Osteocyte (in vitro differentiated cells): ENCODE measurements around the gene ZSCAN10. TPM values are rescaled to one million over a fixed set of nuclear protein-coding genes. Genes with fewer than 3 reads are reported as not detected.
"Not testable (repeated sequence)": the region's sequence is repeated elsewhere in the genome, so short reads cannot be mapped to it uniquely, and the experiment has no call there.

Source experiments
- DNase-seq: peaks from one replicate; pipeline ENCODE4 v3.0.0; 2021; ENCODE audit warnings: mixed read lengths; ENCODE audit not compliant: unreplicated experiment; ENCODE audit errors: extremely low spot score
- H3K27ac Mint-ChIP-seq: one replicate; pipeline ENCODE4 v1.8.0; 2021; ENCODE audit warnings: mild to moderate bottlenecking, mixed read lengths; ENCODE audit not compliant: unreplicated experiment
- H3K27me3 Mint-ChIP-seq: one replicate; pipeline ENCODE4 v1.8.0; 2021; ENCODE audit warnings: mixed read lengths; ENCODE audit not compliant: unreplicated experiment
- H3K36me3 Mint-ChIP-seq: one replicate; pipeline ENCODE4 v1.8.0; 2021; ENCODE audit warnings: mixed read lengths; ENCODE audit not compliant: unreplicated experiment
- H3K4me1 Mint-ChIP-seq: one replicate; pipeline ENCODE4 v1.8.0; 2021; ENCODE audit warnings: mixed read lengths; ENCODE audit not compliant: unreplicated experiment
- H3K4me3 Mint-ChIP-seq: one replicate; pipeline ENCODE4 v1.8.0; 2021; ENCODE audit warnings: mild to moderate bottlenecking, moderate library complexity, mixed read lengths; ENCODE audit not compliant: unreplicated experiment
- H3K9me3 Mint-ChIP-seq: one replicate; pipeline ENCODE4 v1.8.0; 2021; ENCODE audit warnings: mixed read lengths; ENCODE audit not compliant: unreplicated experiment
- total RNA-seq: library from RNA; stranded (reverse); gene quantifications from 2 replicates; pipeline ENCODE4 v1.2.1, GENCODE V29; 2021
- TF ChIP-seq, protein P1 (sequence below): fragments of 200-600 bp; sonication (generic); IDR thresholded peaks from 2 replicates; pipeline ENCODE4 v1.5.0; 2021; ENCODE audit warnings: antibody characterized with exemption, mild to moderate bottlenecking, moderate library complexity

Gene ZSCAN10
- total RNA-seq, 1 donor from 2014 or later = not detected

DNA sequence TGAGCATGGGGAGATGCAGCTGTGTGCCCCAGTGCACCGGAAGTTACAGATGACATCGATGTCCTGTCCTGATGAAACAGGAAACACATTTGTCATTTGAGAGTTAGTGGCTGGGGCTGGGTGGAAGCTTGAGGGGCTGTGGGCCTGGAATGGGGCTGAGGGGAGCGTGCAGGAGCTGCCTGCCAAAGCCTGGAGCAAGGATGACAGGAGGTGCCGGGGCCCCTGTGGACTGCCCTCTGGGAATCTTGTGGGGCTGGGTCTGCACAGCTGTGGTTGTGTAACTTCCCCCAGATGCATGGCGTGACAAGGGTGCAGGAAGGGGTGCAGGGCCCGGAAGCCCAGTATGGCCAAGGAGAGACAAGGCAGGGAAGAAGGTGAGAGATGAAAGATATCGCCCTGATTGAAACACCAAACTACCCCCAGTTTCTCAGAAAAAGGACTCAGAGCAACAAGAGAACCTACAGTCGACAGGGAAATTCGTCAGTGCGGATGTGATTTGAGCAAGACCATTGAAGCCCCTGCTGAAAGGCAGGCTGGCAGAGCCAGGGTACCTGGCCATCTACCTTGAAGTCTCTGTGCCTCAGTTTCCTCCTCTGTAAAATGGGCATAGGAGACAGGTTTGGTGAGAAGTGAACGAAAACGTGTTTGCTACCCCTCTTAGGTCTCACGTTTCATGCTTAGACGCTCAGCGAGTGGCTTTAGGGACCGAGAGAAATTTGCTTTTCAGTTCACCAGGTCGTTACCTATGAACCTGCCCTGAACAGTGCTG, 43.9 kb downstream of the ZSCAN10 start:
- Mint-ChIP-seq H3K27me3 (peaks cover 6% of the 10 kb centered on the region), H3K36me3 (peaks cover 6% of the 10 kb centered on the region)

DNA sequence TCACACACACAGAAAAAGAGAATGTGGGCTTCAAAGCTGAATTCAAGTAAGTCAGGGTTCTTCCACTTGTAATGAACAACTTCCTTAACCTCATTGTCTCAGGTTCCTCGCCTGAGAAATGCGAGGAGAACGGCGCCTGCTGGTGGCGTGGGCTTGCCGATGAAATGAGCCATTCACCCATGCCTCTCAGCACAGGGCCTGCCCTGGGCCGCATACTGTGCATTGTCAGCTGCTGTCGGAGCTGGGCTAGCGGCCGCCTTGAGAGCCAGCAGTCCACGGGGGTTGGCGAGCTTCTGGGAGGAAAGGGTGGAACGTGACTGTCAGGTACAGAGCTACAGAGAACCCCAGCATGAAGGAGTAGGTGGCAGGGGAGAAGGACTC, 45.8 kb downstream of the ZSCAN10 start:
- not testable (repeated sequence) for H3K27me3 Mint-ChIP-seq, H3K4me3 Mint-ChIP-seq, H3K36me3 Mint-ChIP-seq, H3K9me3 Mint-ChIP-seq, H3K4me1 Mint-ChIP-seq, DNase-seq, H3K27ac Mint-ChIP-seq

More for the DNA sequence above, 43.9 kb downstream of the ZSCAN10 start:
- Mint-ChIP-seq H3K9me3 (no peaks in the 10 kb centered on the region), H3K4me1 (peaks cover 13% of the 10 kb centered on the region), H3K4me3 (no peak overlapping the region), H3K27ac (no peak overlapping the region)
- DNase-seq = no peak
- TF ChIP-seq, protein P1, sequence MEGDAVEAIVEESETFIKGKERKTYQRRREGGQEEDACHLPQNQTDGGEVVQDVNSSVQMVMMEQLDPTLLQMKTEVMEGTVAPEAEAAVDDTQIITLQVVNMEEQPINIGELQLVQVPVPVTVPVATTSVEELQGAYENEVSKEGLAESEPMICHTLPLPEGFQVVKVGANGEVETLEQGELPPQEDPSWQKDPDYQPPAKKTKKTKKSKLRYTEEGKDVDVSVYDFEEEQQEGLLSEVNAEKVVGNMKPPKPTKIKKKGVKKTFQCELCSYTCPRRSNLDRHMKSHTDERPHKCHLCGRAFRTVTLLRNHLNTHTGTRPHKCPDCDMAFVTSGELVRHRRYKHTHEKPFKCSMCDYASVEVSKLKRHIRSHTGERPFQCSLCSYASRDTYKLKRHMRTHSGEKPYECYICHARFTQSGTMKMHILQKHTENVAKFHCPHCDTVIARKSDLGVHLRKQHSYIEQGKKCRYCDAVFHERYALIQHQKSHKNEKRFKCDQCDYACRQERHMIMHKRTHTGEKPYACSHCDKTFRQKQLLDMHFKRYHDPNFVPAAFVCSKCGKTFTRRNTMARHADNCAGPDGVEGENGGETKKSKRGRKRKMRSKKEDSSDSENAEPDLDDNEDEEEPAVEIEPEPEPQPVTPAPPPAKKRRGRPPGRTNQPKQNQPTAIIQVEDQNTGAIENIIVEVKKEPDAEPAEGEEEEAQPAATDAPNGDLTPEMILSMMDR = no peak

DNA sequence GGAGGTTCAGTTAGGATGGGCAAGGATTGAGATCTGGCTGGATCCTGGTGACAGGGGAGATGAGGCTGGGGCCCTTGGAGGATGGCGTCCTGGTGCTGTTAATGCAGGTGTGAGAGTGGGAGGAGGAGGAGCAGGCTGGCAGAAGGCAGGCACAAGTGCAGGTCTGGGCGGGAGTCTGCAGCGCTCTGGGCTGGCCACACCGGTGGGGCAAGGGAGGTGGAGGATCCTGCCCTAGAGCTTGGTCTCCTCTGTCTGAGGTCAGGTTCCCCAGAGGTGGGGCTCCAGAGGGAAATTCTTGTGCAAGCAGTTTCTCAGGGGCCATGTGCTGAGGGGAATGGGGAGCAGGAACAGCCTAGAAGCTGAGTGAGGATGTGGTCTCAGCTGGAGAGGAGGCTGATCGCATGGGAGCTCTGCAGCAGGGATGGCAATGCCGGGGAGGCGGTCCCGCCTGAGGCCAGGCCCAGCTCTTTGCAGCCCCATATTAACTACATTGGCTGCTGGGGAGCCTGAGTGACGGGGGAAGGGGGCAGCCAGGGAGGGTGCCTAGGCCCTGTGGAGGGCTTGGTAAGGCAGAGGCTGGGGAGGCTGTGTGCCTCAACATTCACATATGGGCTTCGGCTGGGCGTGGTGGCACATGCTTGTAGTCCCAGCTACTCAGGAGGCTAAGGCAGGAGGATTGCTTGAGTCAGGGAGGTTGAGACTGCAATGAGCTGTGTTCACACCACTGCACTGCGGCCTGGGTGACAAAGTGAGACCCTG, 46.3 kb downstream of the ZSCAN10 start:
- not testable (repeated sequence) for H3K4me3 Mint-ChIP-seq, H3K4me1 Mint-ChIP-seq, H3K27ac Mint-ChIP-seq, H3K9me3 Mint-ChIP-seq, H3K36me3 Mint-ChIP-seq, DNase-seq
- H3K27me3 Mint-ChIP-seq = peaks cover 15% of the 10 kb centered on the region

DNA sequence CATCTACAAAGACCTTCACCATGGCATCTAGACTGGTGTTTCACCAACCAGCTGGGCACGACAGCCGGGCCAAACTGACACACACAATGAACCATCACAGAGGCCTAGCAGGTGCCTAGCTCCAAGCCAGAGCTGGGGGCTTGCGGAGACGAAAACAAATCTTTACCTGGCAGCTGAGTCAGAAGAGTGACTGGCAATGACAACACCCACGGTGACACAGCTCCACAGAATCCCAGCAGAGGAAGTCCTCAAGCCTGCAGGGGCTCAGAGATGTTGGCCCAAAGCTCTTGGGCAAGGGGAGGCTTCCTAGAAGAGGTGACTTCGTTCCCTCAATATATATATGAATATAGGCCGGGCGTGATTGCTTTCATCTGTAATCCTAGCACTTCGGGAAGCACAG, 47.6 kb downstream of the ZSCAN10 start:
- Mint-ChIP-seq H3K4me3 (no peak overlapping the region), H3K4me1 (peaks cover 2% of the 10 kb centered on the region), H3K27ac (no peak overlapping the region), H3K9me3 (no peaks in the 10 kb centered on the region), H3K27me3 (peaks cover 18% of the 10 kb centered on the region), H3K36me3 (peaks cover 6% of the 10 kb centered on the region)
- TF ChIP-seq, protein P1 = no peak
- DNase-seq = no peak

DNA sequence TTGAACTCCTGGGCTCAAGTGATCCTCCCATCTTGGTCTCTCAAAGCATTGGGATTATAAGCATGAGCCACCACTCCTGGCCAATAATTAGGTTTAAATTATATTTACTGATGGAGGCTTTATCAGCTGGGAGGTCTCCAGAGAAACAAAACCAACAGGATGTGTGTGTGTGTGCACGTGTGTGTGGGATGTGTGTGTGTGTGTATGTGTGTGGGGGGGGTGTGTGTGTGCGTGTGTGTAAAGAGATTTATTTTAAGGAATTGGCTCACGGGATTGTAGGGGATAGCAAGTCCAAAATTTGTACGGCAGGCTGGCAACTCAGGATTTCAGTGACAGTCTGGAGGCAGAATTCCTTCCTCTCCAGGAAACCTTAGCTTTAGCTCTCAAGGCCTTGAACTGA, 48.1 kb downstream of the ZSCAN10 start:
- peaks cover 18% of the 10 kb centered on the region for H3K27me3 Mint-ChIP-seq
- TF ChIP-seq, protein P1 = no peak
- no peak overlapping the region for H3K4me3 Mint-ChIP-seq
- H3K9me3 Mint-ChIP-seq = no peaks in the 10 kb centered on the region
- DNase-seq = no peak
- peaks cover 6% of the 10 kb centered on the region for H3K36me3 Mint-ChIP-seq
- peaks cover 2% of the 10 kb centered on the region for H3K4me1 Mint-ChIP-seq
- H3K27ac Mint-ChIP-seq = no peak overlapping the region

DNA sequence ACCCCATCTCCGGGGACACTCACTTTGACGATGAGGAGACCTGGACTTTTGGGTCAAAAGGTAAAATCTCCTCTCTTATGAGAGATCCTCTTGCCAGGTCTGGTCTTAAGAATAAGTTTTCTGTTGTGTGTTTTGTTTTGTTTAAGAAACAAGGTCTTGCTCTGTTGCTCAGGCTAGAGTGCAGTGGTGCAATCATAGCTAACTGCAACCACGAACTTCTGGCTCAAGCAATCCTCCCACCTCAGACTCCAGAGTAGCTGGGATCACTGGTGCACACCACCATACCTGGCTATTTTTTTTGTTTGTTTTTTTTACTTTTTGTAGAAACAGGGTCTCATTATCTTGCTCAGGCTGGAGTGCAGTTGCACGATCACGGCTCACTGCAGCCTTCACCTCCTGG, 48.6 kb downstream of the ZSCAN10 start:
- Mint-ChIP-seq H3K4me3 (no peak overlapping the region), H3K36me3 (peaks cover 6% of the 10 kb centered on the region), H3K27me3 (peaks cover 18% of the 10 kb centered on the region), H3K9me3 (no peaks in the 10 kb centered on the region), H3K27ac (no peak overlapping the region), H3K4me1 (peaks cover 3% of the 10 kb centered on the region)
- TF ChIP-seq, protein P1 = no peak
- no peak for DNase-seq
